ENCODE results near the gene TFAP2A.

Gene TFAP2A

GRCh38 chr6:10382728-10383330 is 32.0 kb downstream of the TFAP2A start:
- no peak for DNase-seq (ENCODE audit: low read depth)

GRCh38 chr6:10382322-10382721 is 32.6 kb downstream of the TFAP2A start:
- DNase-seq (ENCODE audit: low read depth) = no peak

DNA sequence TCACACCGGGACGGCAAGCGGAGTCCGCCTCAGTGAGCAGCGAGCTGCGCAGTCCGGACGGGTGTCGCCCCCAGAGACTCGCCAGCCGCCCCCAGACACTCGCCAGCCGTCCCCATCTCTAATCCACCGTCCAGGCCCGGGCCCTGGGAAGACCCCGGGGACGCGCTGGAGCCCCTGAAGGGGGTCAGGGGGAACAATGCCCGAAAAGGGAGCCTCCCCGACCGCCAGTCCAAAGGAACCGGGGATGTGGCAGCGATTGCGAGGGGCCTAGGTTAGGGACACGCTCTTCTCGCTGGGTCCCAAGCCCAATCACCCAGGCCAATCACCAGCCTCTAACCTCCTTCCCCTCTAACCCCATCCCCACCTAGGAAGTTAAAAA is 33.1 kb downstream of the TFAP2A start:
- DNase-seq (ENCODE audit: low read depth) = no peak

DNA sequence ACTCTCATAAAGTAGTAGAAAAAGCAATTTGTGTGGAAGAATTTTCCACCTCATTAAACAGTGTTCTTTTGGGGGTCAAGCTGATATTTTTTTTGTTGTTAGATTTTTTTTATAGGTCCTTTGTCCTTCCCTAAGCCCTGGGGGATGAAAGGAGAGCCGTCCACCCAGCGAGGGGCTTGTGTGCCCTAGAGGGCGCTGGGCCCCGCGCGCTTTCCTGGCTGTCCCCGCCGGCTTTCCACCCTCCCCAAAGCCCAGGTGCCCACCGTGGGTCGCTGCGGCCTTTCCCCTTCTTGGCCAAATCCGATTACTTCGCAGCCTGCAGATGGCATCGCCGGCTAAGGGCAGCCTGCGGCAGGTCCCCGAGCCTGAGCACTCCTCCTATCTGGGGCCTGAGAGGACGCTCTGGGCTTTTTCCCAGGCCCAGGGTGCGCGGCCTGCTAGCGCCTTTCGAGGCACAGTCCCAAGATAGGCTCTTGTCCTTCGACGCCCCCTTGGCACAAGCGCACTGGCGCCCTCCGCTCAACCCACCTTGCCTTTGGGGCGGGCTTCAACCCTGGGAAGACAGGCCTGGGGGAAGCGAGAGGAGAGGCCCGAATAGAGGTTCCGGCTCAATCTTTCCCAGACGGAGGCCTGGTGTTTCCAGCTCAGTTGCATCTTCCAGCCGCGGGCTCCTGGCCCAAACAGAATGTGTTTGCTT is 33.6 kb downstream of the TFAP2A start:
- DNase-seq (ENCODE audit: low read depth) = no peak

DNA sequence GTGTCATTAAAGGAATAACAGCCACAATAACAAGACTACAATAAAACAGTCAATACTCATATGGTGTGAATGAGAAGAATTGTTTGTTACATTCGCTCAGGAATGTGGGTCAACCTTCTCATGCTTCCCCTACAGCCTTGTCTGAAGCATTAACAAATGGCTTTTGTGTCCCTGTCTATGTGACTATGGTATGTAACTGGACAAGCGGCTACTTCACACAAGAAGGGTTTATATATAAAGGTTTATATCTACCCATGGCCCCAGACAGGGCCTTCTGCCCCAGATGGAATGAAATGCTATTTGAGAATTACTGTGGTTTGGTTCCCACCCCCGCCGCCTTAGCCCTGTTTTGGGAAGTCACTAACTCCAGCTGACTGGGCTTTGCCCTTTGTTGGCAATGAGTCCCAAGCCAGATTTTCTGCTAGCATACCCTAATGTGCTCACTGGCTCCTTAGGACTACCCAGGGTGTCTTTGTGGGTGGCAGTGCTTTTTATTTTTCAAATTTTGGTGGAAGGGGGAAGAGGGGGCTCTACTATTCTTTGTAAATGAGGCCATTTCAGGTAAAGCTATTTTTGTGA is 39.4 kb downstream of the TFAP2A start:
- no peak for DNase-seq (ENCODE audit: low read depth)

DNA sequence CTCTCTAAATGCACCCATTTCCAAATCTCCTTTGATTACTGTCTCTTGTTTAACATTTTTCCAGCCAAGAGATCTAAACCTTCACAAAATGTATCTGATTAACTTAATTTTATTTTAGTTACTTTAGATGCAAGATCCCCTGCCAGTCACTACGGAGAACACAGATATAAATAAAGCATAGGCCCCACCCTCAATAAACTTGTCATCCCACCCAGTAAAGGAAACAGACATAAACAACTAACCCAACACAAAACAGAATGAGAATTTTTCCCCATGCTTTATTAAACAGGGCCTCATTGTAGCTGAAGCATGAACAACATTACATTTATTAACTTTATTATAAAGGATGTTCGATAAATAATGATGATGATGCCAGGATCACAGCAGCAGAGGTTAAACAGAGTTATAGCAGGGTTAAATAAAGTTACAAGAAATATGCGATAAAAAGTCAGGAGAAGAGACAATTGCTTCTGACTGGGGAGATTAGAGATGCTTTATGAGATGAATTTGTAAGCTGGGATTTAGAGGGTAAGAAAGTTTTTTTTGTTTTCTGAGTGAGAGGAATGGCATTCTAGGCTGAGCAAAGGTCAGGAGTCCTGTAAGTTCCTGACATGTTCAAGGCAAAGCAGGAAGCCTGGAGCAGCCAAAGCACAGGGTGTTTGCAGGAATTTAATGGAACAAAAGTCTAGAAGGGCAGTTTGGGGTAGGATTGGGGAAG is 41.1 kb downstream of the TFAP2A start:
- peak; percentile 34 for DNase-seq (ENCODE audit: low read depth)

DNA sequence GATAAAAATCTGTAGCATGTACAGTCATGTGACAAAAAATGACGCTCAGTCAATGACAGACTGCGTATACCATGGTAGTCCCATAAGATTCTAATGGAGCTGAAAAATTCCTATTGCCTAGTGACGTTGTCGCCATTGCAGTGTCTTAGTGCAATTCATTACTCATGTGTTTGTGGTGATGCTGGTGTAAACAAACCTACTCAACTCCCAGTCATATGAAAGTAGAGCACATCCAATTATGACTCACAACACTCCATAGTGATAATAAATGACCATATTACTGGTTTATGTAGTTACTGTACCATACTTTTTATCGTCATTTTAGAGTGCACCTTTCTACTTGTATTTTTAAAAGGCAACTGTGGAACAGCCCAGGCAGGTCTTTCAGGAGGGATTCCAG is 45.0 kb downstream of the TFAP2A start:
- peak; percentile 75 for DNase-seq (ENCODE audit: low read depth)

DNA sequence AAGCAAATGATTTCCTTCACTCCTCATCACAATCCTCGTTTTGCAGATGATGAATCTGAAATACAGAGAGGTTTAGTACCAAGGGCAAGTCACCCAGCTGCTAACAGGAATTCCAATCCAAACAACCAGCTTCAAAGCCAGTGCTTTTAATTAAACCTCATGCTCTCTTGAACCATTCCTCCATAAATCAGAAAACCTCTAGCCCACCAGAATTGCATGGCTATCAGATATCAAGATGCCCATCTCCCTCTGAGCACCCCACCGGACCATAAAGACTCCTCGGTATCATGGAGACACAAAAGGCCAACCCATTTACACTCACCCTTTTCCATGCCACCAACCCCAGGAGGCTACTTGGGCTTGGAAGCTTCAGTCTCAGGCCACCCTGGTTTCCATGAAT is 46.0 kb downstream of the TFAP2A start:
- no peak for DNase-seq (ENCODE audit: low read depth)

DNA sequence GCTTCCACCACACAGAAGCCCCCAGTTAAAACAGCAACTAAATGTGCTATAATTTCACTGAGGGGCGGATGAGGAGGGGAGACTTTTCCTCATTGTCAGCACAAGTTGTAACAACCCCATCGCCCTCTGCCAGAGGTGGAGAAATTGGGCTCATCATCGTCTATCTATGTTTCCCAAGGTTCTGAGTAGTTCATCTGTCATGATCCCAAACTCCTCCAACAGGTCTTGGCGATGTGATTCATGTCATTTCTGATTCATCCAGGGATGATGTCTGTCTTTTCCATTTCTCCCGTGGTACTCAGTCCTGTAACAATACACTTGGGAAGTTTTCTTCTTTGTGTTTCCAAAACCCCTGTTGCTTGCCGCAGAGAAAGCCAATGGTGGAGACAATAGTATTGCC is 51.0 kb downstream of the TFAP2A start:
- DNase-seq (ENCODE audit: low read depth) = no peak

- no peak for DNase-seq (ENCODE audit: low read depth)
Measured at GRCh38 chr6:10362300-10362699, 52.6 kb downstream of the TFAP2A start.

- DNase-seq (ENCODE audit: low read depth) = no peak
Measured at GRCh38 chr6:10361428-10361827, 53.4 kb downstream of the TFAP2A start.

GRCh38 chr6:10359581-10359980 is 55.3 kb downstream of the TFAP2A start:
- no peak for DNase-seq (ENCODE audit: low read depth)

DNA sequence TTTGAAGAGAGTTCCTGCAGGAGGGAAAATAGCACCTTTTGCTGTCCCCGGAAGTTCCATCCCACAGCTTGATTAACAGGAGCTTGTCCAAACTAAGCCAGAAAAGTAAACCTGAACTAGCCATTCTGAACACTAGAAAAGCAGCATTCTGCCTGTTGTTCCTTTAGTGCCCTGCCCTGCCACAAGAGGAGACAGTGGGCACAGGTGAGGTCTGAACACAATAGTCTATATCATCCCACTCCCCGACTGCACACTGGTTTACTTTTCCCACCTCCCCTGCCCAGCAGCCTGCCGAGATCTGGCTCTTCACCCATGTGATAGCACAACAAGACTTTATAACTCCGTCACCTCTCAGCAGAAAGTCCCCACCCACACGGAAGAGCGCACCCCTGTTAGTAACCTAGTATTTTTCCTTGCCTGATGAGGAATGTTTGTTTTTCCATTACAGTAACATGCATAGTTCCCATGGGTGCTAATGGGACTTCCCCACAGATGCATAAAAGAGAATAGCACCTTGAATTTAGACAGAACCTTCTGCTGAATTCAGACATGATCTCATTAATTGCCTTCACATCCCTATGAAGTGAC is 59.7 kb downstream of the TFAP2A start:
- DNase-seq (ENCODE audit: low read depth) = peak; percentile 14

- DNase-seq (ENCODE audit: low read depth) = no peak
Measured at GRCh38 chr6:10351791-10352190, 63.1 kb downstream of the TFAP2A start.

DNA sequence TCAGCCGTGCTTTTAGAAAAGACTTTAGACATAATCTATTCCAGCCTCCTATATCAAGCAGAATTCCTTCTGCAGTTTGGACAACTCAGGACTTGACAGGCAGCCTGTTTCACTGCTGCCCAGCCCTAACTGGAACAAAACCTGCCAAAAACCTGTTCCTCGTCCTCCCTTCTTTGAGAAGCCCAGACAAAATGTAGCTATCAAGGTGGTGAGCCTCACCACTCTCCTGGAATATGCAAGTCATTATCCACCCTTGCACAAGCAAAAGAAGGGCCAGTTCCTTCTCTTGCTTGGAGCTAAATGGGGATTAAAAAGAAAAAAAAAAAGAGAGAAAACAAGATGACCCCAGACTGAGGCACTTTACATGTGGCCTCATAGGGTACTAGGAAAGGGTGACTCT is 64.2 kb downstream of the TFAP2A start:
- DNase-seq (ENCODE audit: low read depth) = no peak

DNA sequence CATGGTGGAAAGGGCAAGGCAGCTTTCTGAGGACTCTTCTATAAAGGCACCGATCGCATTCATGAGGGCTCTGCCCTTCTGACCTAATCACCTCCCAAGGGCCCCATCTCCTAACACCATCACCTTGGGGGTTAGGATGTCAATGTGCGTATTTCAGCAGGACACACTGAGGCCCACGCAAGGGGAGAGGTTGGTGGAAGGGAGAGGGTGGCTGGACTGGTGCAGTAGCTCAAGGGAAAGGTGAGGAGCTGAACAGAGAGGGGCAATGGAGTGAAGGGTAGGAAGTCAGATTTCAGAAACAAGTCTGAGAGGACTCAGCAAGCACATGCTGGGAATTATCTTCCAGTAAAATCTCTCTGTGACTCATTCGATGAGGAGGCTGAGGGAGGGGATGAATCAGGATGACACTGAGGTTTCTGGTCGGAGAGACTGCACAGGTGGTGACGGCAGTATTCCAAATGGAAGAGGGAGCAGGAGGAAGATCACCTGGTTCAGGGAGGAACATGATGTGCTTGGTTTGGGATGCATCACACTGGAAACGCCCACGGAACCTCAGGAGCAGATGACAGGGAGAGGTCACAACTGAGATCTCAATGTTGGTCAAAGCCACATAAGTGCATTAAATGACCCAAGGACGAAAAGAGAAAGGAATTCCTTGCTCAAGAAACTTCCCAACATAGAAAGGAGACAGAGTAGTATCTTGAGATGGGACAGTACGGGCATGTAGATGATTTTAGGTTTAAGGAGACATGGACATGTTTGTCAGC is 67.1 kb downstream of the TFAP2A start:
- DNase-seq (ENCODE audit: low read depth) = peak; percentile 70

Data from iris pigment epithelial cell (primary cell).